Activated T-cell treated with anti-CD3 and anti-CD28 coated beads, Interleukin-2, amount 50 U/mL, for 72 hours (primary cell): ENCODE measurements around the gene PDE6A. TPM values are rescaled to one million over a fixed set of nuclear protein-coding genes. Genes with fewer than 3 reads are reported as not detected.
A peak's percentile ranks its signal among the peaks of the same experiment; 100 is the strongest.
"Not testable (repeated sequence)": the region's sequence is repeated elsewhere in the genome, so short reads cannot be mapped to it uniquely, and the experiment has no call there.

Experiments
- ATAC-seq, 2 donors: fragments of 150-1000 bp; cut with Tn5 transposase; replicated peaks in 1 of 2; 2 replicates each; pipeline ENCODE4 v1.10.0; 2021; ENCODE audit warnings: moderate library complexity in 2 of 2, mild to moderate bottlenecking in 1 of 2
- DNase-seq, 2 donors: peaks; one replicate each; pipeline ENCODE4 v3.0.0; 2021 to 2022; ENCODE audit warnings: mixed read lengths in 1 of 2
- H3K27ac Mint-ChIP-seq: one replicate; pipeline ENCODE4 v1.8.0; 2022; ENCODE audit warnings: mild to moderate bottlenecking, moderate library complexity, mixed read lengths
- H3K27me3 Mint-ChIP-seq: one replicate; pipeline ENCODE4 v1.8.0; 2022; ENCODE audit warnings: low read depth, mixed read lengths
- H3K36me3 Mint-ChIP-seq, 2 donors: one replicate each; pipeline ENCODE4 v1.8.0; 2022; ENCODE audit warnings: mixed read lengths in 2 of 2, mild to moderate bottlenecking in 1 of 2; ENCODE audit not compliant: insufficient read depth in 2 of 2
- H3K4me1 Mint-ChIP-seq: one replicate; pipeline ENCODE4 v1.8.0; 2022; ENCODE audit warnings: low read depth, mixed read lengths
- H3K4me3 Mint-ChIP-seq, 2 donors: one replicate each; pipeline ENCODE4 v1.8.0; 2022; ENCODE audit warnings: mild to moderate bottlenecking in 2 of 2, mixed read lengths in 2 of 2, moderate library complexity in 2 of 2
- H3K9me3 Mint-ChIP-seq, 2 donors: one replicate each; pipeline ENCODE4 v1.8.0; 2022; ENCODE audit warnings: mixed read lengths in 2 of 2
- total RNA-seq, 2 donors: library from RNA; stranded (reverse); gene quantifications; one replicate each; pipeline ENCODE4 v1.2.3, GENCODE V29; 2022

Gene PDE6A
- total RNA-seq, 2 donors from 2014 or later: 0.05 TPM; not detected in 1

- not testable (repeated sequence) for H3K4me3 Mint-ChIP-seq, ATAC-seq, H3K27ac Mint-ChIP-seq, DNase-seq, H3K9me3 Mint-ChIP-seq, H3K36me3 Mint-ChIP-seq
- Mint-ChIP-seq H3K4me1 (peaks cover 18% of the 10 kb centered on the region), H3K27me3 (peaks cover 12% of the 10 kb centered on the region)
Observed at GRCh38 chr5:149942741-149943169, 1.8 kb downstream of the PDE6A start.

DNA sequence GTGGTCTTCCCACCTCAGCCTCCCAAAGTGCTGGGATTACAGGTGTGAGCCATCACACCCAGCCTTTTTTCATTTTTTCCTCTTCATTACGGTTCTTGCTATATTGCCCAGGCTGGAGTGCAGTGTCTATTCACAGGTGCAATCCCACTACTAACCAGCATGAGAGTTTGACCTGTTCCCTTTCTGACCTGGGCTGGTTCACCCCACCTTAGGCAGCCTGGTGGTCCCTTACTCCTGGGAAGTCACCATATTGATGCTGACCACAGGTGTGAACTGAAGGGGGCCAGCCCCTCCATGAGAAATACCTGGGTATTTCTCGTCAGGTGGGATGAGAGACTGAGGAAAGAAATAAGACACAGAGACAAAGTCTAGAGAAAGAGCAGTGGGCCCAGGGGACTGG, 2.4 kb downstream of the PDE6A start:
- Mint-ChIP-seq H3K9me3 (no peaks in the 10 kb centered on the region), H3K4me1 (peaks cover 18% of the 10 kb centered on the region), H3K27ac (no peak overlapping the region), H3K27me3 (peaks cover 12% of the 10 kb centered on the region), H3K36me3 (no peaks in the 10 kb centered on the region), H3K4me3 (no peak overlapping the region)
- DNase-seq: no peak
- ATAC-seq: no peak

GRCh38 chr5:149941795-149942194, 2.8 kb downstream of the PDE6A start:
- peaks cover 16% of the 10 kb centered on the region for H3K27me3 Mint-ChIP-seq
- no peak overlapping the region for H3K4me3 Mint-ChIP-seq
- H3K36me3 Mint-ChIP-seq: no peaks in the 10 kb centered on the region

DNA sequence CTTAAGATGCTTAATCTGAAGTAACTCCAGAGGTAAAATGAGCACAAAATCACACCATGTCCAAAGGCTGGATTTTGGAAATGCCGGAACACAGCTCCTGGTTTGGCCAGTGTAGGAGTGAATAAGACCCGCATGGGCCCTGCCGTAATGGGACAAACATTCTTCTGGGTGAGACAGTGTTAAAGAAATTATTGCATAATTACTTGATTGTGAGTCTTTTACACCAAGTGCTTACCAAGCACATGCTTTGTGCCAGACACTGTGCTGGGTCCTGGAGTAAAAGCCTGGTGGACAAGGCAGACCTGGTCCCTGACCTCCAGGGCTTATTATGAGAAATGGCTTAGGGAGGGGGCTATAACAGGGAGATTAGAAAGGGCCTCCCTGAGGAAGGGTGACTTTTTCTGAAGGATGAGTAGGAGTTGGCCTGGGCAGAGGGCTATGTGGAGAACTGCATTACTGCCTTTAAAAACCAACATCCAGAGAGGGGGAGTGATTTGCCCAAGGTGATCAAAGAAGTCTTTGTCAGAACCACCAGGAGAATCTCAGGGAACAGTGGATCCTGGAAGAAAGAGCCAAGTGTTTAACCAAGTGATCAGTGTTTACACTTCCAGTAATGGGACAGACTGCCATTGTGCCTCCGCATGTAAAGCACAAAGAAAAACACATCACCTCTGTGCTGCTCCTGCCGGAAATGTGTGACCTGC, 3.5 kb downstream of the PDE6A start:
- Mint-ChIP-seq H3K9me3 (no peaks in the 10 kb centered on the region), H3K4me3 (no peak overlapping the region), H3K4me1 (peaks cover 18% of the 10 kb centered on the region), H3K27me3 (peaks cover 14% of the 10 kb centered on the region), H3K36me3 (no peaks in the 10 kb centered on the region), H3K27ac (no peak overlapping the region)
- no peak for DNase-seq
- no peak for ATAC-seq

More at GRCh38 chr5:149941795-149942194, 2.8 kb downstream of the PDE6A start:
- Mint-ChIP-seq H3K4me1 (peaks cover 18% of the 10 kb centered on the region), H3K27ac (no peak overlapping the region), H3K9me3 (no peaks in the 10 kb centered on the region)
- no peak for ATAC-seq
- no peak for DNase-seq

DNA sequence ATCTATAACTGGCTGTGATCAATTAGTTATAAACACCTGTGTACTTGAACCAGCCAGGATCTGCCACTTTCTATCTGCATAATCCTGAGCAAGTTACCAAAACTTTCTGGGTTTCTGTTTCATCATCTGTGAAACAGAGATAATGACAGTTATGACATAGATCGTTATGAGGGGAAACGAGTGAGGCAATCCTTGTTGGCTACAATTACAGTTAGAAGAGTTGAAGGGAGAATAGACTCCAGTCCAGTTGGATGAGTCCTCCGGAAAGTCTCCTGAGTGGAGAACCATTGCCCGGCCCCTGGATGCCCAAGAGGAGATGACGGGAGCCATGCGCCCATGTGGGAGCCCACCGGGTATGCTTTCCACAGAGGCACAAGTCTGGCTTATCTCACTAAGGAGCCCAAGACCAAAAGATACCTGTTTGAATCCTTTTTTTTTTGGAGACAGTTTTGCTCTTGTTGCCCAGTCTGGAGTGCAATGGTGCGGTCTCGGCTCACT, 4.5 kb downstream of the PDE6A start:
- Mint-ChIP-seq H3K4me1 (peaks cover 18% of the 10 kb centered on the region), H3K27ac (peak overlapping the region; percentile 66), H3K36me3 (no peaks in the 10 kb centered on the region), H3K4me3 (peak overlapping the region; percentile 29 to 70), H3K9me3 (no peaks in the 10 kb centered on the region), H3K27me3 (peaks cover 21% of the 10 kb centered on the region)
- peak; percentile 78 to 81 for ATAC-seq
- DNase-seq: peak; percentile 6 to 16

DNA sequence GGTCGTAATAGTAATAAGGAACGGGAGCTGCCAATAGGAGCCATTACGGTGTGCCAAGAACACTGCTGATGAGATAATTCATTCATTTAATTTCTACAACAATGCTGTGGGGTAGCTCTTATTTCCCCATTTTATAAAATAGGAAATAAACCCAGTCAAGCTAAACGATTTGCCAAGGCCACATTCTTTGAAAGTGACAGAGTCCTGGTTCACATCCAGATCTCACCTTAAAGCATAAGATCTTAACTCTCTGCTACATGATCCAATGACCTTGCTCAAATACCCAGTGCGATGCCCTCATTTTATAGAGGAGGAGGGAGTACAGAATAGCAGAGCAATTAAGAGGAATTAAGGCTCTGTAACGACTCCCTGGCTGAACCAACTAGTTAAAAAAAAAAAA, 5.0 kb downstream of the PDE6A start:
- ATAC-seq (no peak), DNase-seq (no peak)
- H3K9me3 Mint-ChIP-seq: no peaks in the 10 kb centered on the region
- H3K4me3 Mint-ChIP-seq: peak overlapping the region; percentile 29 to 70
- peak overlapping the region; percentile 66 for H3K27ac Mint-ChIP-seq
- peaks cover 18% of the 10 kb centered on the region for H3K4me1 Mint-ChIP-seq
- H3K27me3 Mint-ChIP-seq: peaks cover 27% of the 10 kb centered on the region
- H3K36me3 Mint-ChIP-seq: no peaks in the 10 kb centered on the region

GRCh38 chr5:149938791-149939358, 5.7 kb downstream of the PDE6A start:
- Mint-ChIP-seq H3K27me3 (peaks cover 33% of the 10 kb centered on the region), H3K27ac (no peak overlapping the region), H3K4me1 (peaks cover 18% of the 10 kb centered on the region), H3K4me3 (peak overlapping the region in 1 of 2 donors; percentile 70), H3K36me3 (no peaks in the 10 kb centered on the region), H3K9me3 (no peaks in the 10 kb centered on the region)
- ATAC-seq (peak; percentile 54 to 70), DNase-seq (peak; percentile 16 to 39)

DNA sequence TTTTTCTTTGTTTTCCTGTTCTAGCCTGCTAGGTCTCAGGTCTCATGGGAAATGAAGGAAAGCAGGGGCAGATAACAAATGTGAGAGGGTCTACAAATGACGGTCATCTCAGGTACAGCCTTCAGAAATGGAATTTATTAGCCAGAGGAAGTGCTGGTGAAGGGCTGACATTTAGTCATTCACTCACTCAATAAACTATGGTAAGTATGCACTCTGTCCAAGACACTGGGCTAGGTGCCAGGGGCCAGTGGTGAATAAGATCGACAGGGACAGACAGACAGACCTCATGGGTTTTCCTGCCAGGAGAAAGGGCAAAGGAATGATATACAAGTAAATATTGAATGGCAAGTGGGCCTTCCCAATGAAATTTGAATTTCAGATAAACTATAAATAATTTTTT, 6.3 kb downstream of the PDE6A start:
- H3K27ac Mint-ChIP-seq: peak overlapping the region; percentile 16

DNA sequence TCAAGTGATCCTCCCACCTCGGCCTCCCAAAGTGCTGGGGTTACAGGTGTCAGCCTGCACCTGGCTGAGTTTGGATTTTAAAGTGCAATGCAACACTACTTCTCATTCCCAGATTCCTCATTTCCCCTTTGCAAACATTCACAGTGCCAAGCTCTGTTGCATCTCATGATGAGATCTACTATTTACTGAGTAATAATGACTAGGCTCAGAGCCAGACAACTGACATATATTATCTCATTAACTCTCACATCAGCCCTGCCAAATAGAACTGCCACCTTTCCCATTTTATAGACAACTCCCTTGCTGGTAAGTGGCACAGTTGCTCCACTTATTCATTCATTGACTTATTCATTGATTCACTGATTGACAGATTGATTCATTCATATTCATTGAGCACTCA, 7.0 kb downstream of the PDE6A start:
- ATAC-seq (no peak), DNase-seq (no peak)
- peaks cover 36% of the 10 kb centered on the region for H3K27me3 Mint-ChIP-seq
- H3K27ac Mint-ChIP-seq: no peak overlapping the region
- H3K4me3 Mint-ChIP-seq: no peak overlapping the region
- no peaks in the 10 kb centered on the region for H3K9me3 Mint-ChIP-seq
- H3K36me3 Mint-ChIP-seq: no peaks in the 10 kb centered on the region
- H3K4me1 Mint-ChIP-seq: peaks cover 18% of the 10 kb centered on the region

More for the DNA sequence above, 6.3 kb downstream of the PDE6A start:
- Mint-ChIP-seq H3K4me1 (peaks cover 18% of the 10 kb centered on the region), H3K9me3 (no peaks in the 10 kb centered on the region), H3K27me3 (peaks cover 36% of the 10 kb centered on the region), H3K4me3 (peak overlapping the region in 1 of 2 donors; percentile 8), H3K36me3 (no peaks in the 10 kb centered on the region)
- DNase-seq (no peak), ATAC-seq (no peak)

- DNase-seq (no peak), ATAC-seq (no peak)
- Mint-ChIP-seq H3K4me3 (no peak overlapping the region), H3K36me3 (no peaks in the 10 kb centered on the region), H3K4me1 (peaks cover 18% of the 10 kb centered on the region), H3K27me3 (peaks cover 39% of the 10 kb centered on the region), H3K27ac (no peak overlapping the region), H3K9me3 (no peaks in the 10 kb centered on the region)
Observed at GRCh38 chr5:149936700-149937091, 7.9 kb downstream of the PDE6A start.

DNA sequence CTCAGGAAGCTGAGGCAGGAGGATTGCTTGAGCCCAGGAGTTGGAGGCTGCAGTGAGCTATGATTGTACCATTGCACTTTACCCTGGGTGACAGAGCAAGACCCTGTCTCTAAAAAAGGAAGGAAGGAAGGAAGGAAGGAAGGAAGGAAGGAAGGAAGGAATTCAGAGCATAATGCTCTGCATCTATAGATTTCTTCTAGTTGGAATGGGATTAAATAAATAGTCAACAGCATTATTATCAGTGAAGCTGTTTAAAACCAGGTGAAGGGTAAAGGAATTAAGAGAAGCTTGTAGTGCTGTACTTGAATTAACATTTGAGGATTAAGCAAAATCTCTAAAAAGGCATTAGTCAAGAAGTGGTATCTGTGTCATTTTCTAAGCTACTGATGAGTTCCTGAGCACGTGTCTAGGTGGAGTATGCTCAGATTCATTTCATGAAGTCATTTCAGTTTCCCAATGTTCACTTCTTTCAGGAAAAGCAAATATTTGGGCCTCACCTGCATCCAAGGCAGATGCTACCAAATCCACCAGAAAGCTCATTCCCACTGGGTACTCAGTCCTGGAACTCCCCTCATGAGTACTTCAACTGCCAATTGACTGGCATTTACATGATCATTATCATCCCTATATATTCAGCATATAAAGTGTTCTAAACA, 8.4 kb downstream of the PDE6A start:
- no peak for ATAC-seq
- no peak overlapping the region for H3K4me3 Mint-ChIP-seq
- peaks cover 18% of the 10 kb centered on the region for H3K4me1 Mint-ChIP-seq
- H3K9me3 Mint-ChIP-seq: no peaks in the 10 kb centered on the region
- H3K27me3 Mint-ChIP-seq: peaks cover 43% of the 10 kb centered on the region
- no peaks in the 10 kb centered on the region for H3K36me3 Mint-ChIP-seq
- H3K27ac Mint-ChIP-seq: no peak overlapping the region
- DNase-seq: no peak

DNA sequence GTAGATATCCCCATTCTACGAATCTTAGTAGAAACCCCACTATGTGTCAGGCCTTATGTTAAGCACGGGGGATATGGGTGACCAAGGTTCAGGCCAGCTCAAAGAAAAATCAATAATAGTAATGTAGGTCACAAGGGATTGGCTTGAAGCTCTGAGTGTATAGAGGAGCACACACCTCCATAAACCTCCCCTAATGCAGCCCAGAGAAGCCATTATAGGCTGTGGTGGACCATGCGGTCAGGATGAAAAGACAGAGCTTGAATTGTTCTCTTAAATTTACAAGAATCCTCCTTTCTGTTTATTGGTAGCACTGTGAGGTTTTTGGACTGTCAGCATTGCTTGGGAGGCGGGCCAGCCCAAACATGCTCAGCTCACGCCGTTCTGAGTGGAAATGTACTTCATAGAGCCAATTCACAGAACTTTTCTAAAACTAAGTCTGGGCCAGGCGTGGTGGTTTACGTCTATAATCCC, 9.1 kb downstream of the PDE6A start:
- Mint-ChIP-seq H3K4me3 (no peak overlapping the region), H3K27ac (no peak overlapping the region), H3K9me3 (no peaks in the 10 kb centered on the region), H3K27me3 (peaks cover 50% of the 10 kb centered on the region), H3K4me1 (peaks cover 22% of the 10 kb centered on the region), H3K36me3 (no peaks in the 10 kb centered on the region)
- DNase-seq: no peak
- no peak for ATAC-seq
